Activated CD4-positive, alpha-beta T cell treated with anti-CD3 and anti-CD28 coated beads, Interleukin-2, amount 10 ng/mL, durations not matched to agents 24 days and 14 days (primary cell): ENCODE measurements around the gene DNAH10. TPM values are rescaled to one million over a fixed set of nuclear protein-coding genes. Genes with fewer than 3 reads are reported as not detected.
A peak's percentile ranks its signal among the peaks of the same experiment; 100 is the strongest.
"Not testable (repeated sequence)": the region's sequence is repeated elsewhere in the genome, so short reads cannot be mapped to it uniquely, and the experiment has no call there.

Experiments used
- DNase-seq: peaks from one replicate; pipeline ENCODE4 v3.0.0; 2022
- H3K27ac Mint-ChIP-seq: one replicate; pipeline ENCODE4 v1.8.0; 2022; ENCODE audit warnings: mild to moderate bottlenecking, mixed read lengths
- H3K27me3 Mint-ChIP-seq: one replicate; pipeline ENCODE4 v1.8.0; 2022; ENCODE audit warnings: mixed read lengths
- H3K36me3 Mint-ChIP-seq: one replicate; pipeline ENCODE4 v1.8.0; 2022; ENCODE audit warnings: low read depth, mild to moderate bottlenecking, mixed read lengths
- H3K4me1 Mint-ChIP-seq: one replicate; pipeline ENCODE4 v1.8.0; 2021; ENCODE audit warnings: mixed read lengths
- H3K4me3 Mint-ChIP-seq: one replicate; pipeline ENCODE4 v1.8.0; 2022; ENCODE audit warnings: mild to moderate bottlenecking, moderate library complexity, mixed read lengths
- H3K9me3 Mint-ChIP-seq: one replicate; pipeline ENCODE4 v1.8.0; 2021; ENCODE audit warnings: mixed read lengths
- intact Hi-C: fragments of 100-400 bp; cut with micrococcal nuclease; formaldehyde crosslinking; loops from one replicate; pipeline ENCODE4 v1.15.1; 2023
- total RNA-seq: library from RNA; stranded (reverse); gene quantifications from 2 replicates; pipeline ENCODE4 v1.2.3, GENCODE V29; 2022

DNAH10 gene
- total RNA-seq, 1 donor from 2014 or later = 0.14 TPM

- no peak overlapping the region for H3K4me3 Mint-ChIP-seq
- H3K27me3 Mint-ChIP-seq = peaks cover 5% of the 10 kb centered on the region
- H3K4me1 Mint-ChIP-seq = peaks cover 10% of the 10 kb centered on the region
- no peak for DNase-seq
- intact Hi-C loops = no loop called here
- no peak overlapping the region for H3K27ac Mint-ChIP-seq
- no peaks in the 10 kb centered on the region for H3K36me3 Mint-ChIP-seq
- no peaks in the 10 kb centered on the region for H3K9me3 Mint-ChIP-seq
Measured at GRCh38 chr12:123908884-123909725, 147.0 kb downstream of the DNAH10 start.

GRCh38 chr12:123910057-123910456 lies 148.0 kb downstream of the DNAH10 start:
- Mint-ChIP-seq H3K9me3 (no peaks in the 10 kb centered on the region), H3K36me3 (no peaks in the 10 kb centered on the region), H3K27me3 (peaks cover 3% of the 10 kb centered on the region), H3K4me1 (peaks cover 10% of the 10 kb centered on the region), H3K27ac (no peak overlapping the region), H3K4me3 (no peak overlapping the region)
- no peak for DNase-seq
- intact Hi-C loops = no loop called here

- DNase-seq = peak; percentile 60
- H3K9me3 Mint-ChIP-seq = no peaks in the 10 kb centered on the region
- intact Hi-C loops = no loop called here
- H3K4me3 Mint-ChIP-seq = no peak overlapping the region
- no peaks in the 10 kb centered on the region for H3K27me3 Mint-ChIP-seq
- H3K27ac Mint-ChIP-seq = peak overlapping the region; percentile 3
- H3K36me3 Mint-ChIP-seq = no peaks in the 10 kb centered on the region
- peaks cover 5% of the 10 kb centered on the region for H3K4me1 Mint-ChIP-seq
Measured at GRCh38 chr12:123910761-123911193, 148.7 kb downstream of the DNAH10 start.

DNA sequence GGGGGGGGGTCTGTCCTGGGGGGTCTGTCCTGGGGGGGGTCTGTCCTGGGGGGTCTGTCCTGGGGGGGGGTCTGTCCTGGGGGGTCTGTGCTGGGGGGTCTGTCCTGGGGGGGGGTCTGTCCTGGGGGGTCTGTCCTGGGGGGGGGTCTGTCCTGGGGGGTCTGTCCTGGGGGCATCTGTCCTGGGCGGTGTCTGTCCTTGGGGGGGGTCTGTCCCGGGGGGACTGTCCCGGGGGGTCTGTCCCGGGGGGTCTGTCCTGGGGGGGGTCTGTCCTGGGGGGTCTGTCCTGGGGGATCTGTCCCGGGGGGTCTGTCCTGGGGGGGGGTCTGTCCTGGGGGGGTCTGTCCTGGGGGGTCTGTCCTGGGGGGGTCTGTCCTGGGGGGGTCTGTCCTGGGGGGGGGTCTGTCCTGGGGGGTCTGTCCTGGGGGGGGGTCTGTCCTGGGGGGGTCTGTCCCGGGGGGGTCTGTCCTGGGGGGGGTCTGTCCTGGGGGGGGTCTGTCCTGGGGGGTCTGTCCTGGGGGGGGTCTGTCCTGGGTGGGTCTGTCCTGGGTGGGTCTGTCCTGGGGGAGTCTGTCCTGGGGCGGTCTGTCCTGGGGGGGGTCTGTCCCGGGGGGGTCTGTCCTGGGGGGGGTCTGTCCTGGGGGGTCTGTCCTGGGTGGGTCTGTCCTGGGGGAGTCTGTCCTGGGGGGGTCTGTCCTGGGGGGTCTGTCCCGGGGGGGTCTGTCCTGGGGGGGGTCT lies 149.7 kb downstream of the DNAH10 start:
- H3K9me3 Mint-ChIP-seq, H3K27ac Mint-ChIP-seq, H3K27me3 Mint-ChIP-seq, H3K4me3 Mint-ChIP-seq, DNase-seq, intact Hi-C loops, H3K36me3 Mint-ChIP-seq, H3K4me1 Mint-ChIP-seq: not testable (repeated sequence)

DNA sequence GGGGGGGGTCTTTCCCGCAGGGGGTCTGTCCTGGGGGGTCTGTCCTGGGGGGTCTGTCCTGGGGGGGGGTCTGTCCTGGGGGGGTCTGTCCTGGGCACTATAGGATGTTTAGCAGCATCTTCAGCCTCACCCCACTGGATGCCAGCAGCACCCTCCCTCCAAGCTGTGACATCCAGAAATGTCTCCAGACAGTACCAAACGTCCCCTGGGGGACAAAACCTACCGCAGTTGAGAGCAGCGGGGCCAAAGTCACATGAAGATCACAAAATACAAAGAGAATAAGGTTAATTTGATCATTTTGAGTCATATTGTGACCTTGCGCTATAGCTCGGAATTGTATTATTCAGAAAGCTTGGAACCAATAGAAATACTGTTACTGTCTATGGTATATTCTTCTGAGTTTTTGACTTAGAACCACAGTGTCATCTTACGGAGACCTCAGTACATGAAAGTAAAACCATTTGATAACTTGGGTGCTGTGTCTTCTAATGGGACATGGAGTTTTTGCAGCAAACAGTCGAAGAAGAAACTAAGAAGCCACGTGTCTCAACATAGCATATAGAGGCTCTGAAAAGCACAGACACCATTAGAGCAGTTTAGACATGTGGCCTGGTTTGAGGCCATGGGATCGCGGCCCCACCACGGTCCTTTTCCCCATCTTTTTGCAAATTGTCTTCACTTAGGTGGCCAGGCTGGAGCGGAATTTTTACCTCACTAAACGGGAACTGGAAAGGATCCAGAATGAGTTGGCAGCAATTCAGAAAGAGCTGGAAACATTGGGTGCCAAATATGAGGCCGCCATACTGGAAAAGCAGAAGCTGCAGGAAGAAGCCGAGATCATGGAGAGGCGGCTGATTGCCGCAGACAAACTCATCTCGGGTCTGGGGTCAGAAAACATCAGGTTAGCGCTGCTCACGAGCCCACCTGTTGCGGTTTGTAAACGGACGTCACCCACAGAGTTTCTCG lies 150.6 kb downstream of the DNAH10 start:
- Mint-ChIP-seq H3K27ac (no peak overlapping the region), H3K36me3 (no peaks in the 10 kb centered on the region), H3K4me1 (peaks cover 11% of the 10 kb centered on the region), H3K27me3 (no peaks in the 10 kb centered on the region), H3K9me3 (no peaks in the 10 kb centered on the region), H3K4me3 (no peak overlapping the region)
- intact Hi-C loops = no loop called here
- no peak for DNase-seq

DNA sequence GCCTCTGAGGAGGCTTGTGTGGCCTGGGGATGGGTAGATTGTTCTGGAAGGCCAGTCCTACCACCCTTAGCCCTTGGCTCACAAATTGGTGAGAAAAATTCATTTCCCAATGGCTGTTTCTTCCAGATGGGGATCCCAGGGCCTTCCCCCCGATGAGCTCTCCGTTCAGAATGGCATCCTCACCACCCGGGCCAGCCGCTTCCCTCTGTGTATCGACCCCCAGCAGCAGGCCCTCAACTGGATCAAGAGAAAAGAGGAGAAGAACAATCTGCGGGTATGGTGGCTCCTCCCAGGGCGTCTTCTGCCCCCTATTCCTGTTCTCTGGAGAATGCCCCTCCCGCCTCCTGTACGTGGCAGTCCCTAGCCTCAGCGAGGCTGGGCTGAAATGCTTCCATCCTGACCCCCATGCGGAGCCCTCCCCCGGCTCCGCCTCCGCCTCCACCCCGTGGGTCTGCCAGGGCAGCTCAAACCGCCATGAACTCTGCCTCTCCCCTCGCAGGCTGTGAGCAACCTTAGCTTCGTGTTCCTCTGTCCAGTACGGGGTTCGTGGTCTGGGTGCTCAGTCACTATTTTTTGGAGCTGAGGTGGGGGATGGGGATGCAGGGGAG lies 152.7 kb downstream of the DNAH10 start:
- intact Hi-C loops = no loop called here
- H3K27ac Mint-ChIP-seq = no peak overlapping the region
- no peaks in the 10 kb centered on the region for H3K36me3 Mint-ChIP-seq
- peaks cover 11% of the 10 kb centered on the region for H3K4me1 Mint-ChIP-seq
- no peaks in the 10 kb centered on the region for H3K9me3 Mint-ChIP-seq
- H3K27me3 Mint-ChIP-seq = no peaks in the 10 kb centered on the region
- DNase-seq = no peak
- no peak overlapping the region for H3K4me3 Mint-ChIP-seq

DNA sequence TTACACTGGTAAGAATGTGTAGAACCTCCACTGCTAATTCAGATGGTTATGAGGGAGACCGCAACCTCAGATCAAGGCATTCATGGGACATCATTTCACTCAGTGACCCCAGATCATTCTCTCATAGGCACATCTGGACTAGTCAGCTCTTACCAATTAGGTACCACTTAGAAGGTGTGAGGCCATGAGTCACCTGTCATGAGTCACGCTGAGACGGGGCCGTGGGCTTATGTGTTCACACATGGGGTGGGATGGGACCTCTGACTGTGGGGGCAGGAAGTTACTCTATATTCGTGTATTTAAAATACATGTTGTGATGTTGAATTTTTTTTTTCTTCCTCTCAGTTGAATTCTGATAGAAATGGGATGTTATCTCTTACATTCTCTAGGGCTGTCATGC lies 154.6 kb downstream of the DNAH10 start:
- DNase-seq = no peak
- peaks cover 2% of the 10 kb centered on the region for H3K27me3 Mint-ChIP-seq
- no peaks in the 10 kb centered on the region for H3K9me3 Mint-ChIP-seq
- H3K4me1 Mint-ChIP-seq = peaks cover 8% of the 10 kb centered on the region
- no peak overlapping the region for H3K4me3 Mint-ChIP-seq
- H3K36me3 Mint-ChIP-seq = no peaks in the 10 kb centered on the region
- intact Hi-C loops = no loop called here
- H3K27ac Mint-ChIP-seq = no peak overlapping the region

DNA sequence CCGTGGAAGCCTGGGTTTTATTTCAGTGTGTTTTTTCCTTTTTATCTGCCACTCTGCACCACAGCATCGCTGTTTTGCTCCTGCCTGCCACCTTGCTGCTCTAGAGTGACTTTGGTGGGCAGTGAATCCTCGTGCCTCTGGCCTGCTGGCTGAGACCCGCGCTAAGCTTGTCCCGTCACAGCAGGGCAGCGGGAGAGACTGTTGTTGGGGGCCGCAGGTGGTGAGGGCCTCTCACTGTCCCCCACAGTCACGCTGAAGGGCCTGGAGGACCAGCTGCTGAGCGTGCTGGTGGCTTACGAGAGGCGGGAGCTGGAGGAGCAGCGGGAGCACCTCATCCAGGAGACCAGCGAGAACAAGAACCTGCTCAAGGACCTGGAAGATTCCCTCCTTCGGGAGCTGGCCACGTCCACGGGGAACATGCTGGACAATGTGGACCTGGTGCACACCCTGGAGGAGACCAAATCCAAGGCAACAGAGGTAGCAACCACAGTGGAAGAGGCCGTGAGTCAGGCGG lies 155.3 kb downstream of the DNAH10 start:
- no peak overlapping the region for H3K27ac Mint-ChIP-seq
- no peaks in the 10 kb centered on the region for H3K36me3 Mint-ChIP-seq
- no peak overlapping the region for H3K4me3 Mint-ChIP-seq
- intact Hi-C loops = no loop called here
- peaks cover 8% of the 10 kb centered on the region for H3K4me1 Mint-ChIP-seq
- no peaks in the 10 kb centered on the region for H3K9me3 Mint-ChIP-seq
- peaks cover 2% of the 10 kb centered on the region for H3K27me3 Mint-ChIP-seq
- no peak for DNase-seq

DNA sequence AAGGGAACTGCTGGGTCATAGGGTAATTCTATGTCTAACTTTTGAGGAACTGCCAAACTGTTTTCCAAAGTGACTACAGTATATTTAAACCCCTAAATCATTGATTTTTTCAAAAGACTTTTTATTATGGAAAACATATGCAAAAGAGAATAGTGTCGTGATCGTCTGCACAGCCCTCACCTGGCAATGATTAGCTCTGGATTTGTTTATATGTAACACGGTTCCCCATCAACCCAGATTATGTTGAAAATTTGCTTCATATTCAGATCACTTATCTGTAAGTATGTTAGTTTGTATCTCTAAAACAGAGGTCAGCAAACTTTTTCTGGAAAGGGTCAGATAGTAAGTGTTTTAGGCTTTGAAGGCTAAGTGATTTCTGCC lies 157.9 kb downstream of the DNAH10 start:
- intact Hi-C loops = no loop called here
- no peak overlapping the region for H3K4me3 Mint-ChIP-seq

GRCh38 chr12:123923038-123923437 lies 160.9 kb downstream of the DNAH10 start:
- intact Hi-C loops = no loop called here
- H3K27me3 Mint-ChIP-seq = peaks cover 14% of the 10 kb centered on the region
- H3K36me3 Mint-ChIP-seq = no peaks in the 10 kb centered on the region
- DNase-seq = no peak
- peaks cover 1% of the 10 kb centered on the region for H3K4me1 Mint-ChIP-seq
- H3K4me3 Mint-ChIP-seq = no peak overlapping the region
- no peak overlapping the region for H3K27ac Mint-ChIP-seq
- H3K9me3 Mint-ChIP-seq = no peaks in the 10 kb centered on the region

More for the DNA sequence above, 157.9 kb downstream of the DNAH10 start:
- H3K27ac Mint-ChIP-seq = no peak overlapping the region
- no peaks in the 10 kb centered on the region for H3K9me3 Mint-ChIP-seq
- H3K36me3 Mint-ChIP-seq = no peaks in the 10 kb centered on the region
- H3K27me3 Mint-ChIP-seq = peaks cover 11% of the 10 kb centered on the region
- no peak for DNase-seq
- H3K4me1 Mint-ChIP-seq = peaks cover 8% of the 10 kb centered on the region

DNA sequence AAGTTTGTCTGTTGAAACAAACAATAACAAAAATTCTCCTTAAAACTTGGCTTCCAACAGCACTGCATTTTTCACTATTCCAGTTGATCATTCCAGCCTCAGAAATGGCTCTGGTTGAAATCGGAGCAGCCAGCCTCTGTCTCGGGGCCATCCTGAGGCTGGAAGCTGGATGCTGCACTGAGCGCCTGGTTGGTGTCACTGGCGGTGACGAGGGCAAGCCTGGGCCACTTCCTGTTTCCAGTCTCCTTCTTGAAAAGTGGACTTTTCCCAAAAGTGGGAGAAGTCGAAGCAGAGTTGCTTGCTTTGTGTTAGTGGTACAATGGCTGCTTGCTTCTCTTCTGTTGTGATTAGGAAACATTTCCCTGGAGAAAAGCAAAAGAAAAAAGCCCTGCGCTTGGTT lies 161.8 kb downstream of the DNAH10 start:
- no peak overlapping the region for H3K27ac Mint-ChIP-seq
- H3K36me3 Mint-ChIP-seq = no peaks in the 10 kb centered on the region
- no peak for DNase-seq
- H3K4me3 Mint-ChIP-seq = no peak overlapping the region
- intact Hi-C loops = no loop called here
- H3K27me3 Mint-ChIP-seq = peaks cover 14% of the 10 kb centered on the region
- no peaks in the 10 kb centered on the region for H3K9me3 Mint-ChIP-seq
- H3K4me1 Mint-ChIP-seq = peaks cover 1% of the 10 kb centered on the region

- no peak for DNase-seq
- Mint-ChIP-seq H3K27ac (no peak overlapping the region), H3K4me3 (no peak overlapping the region), H3K36me3 (no peaks in the 10 kb centered on the region), H3K27me3 (peaks cover 14% of the 10 kb centered on the region), H3K9me3 (no peaks in the 10 kb centered on the region), H3K4me1 (peaks cover 1% of the 10 kb centered on the region)
- intact Hi-C loops = no loop called here
Measured at GRCh38 chr12:123924539-123924938, 162.4 kb downstream of the DNAH10 start.

GRCh38 chr12:123928274-123928865 lies 166.3 kb downstream of the DNAH10 start:
- H3K9me3 Mint-ChIP-seq = no peaks in the 10 kb centered on the region
- DNase-seq = no peak
- peaks cover 11% of the 10 kb centered on the region for H3K4me1 Mint-ChIP-seq
- no peak overlapping the region for H3K4me3 Mint-ChIP-seq
- intact Hi-C loops = no loop called here
- H3K27ac Mint-ChIP-seq = no peak overlapping the region
- H3K36me3 Mint-ChIP-seq = no peaks in the 10 kb centered on the region
- peaks cover 19% of the 10 kb centered on the region for H3K27me3 Mint-ChIP-seq
